ENCODE data around the gene UTP4.

The UTP4 gene

DNA sequence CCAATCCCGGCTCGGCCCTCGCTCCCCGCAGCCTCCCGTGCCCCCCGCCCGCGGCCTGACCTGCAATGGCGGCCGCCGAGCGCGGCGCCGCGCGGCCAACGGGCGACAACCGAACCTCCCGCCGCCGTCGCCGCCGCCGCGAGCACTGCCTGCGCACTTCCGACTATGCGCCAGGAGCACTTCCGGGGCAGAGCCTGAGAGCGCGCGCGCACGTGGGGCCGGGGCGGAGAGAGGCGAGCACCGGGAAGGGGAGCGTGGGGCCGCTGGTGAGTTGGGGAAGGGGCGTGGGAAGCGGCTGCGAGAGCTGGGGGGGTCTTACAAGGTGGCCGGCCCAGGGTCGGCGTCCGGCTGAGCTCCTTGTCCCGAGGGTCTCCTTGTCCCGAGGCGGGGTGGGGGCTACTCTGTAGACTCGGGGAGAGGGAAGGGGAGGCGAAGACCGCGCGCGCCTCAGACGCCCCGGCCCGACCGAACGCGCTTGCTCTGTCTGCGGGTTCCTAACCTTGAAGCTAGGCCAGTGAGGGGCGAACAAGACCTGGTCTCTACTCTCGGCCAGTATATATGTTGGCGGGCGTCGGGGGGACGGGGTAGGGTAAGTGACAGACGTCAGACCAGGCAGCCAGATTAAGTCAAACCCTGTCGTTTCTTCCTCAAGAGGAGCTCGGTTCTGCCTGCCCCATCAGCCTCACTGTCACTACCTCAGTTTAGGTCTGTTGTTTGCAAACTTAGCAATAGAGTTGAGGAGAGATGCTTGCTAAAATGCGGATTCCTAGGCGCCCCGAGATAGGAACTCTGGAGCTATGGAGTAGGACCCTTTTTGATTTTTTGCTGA, at the start of gene UTP4, which contains the start of gene CHTF8:
Gene UTP4, plus strand, starts transcription at position 226 of the 829 bp plus-strand sequence. CDS start 811 bp downstream, outside the sequence.
Gene CHTF8, minus strand, starts transcription at position 165 of the 829 bp plus-strand sequence. CDS start 11,130 bp downstream, outside the sequence.
- DNase-seq (ENCODE audit: low read depth in 2 of 2): peak; percentile 33 to 44

DNA sequence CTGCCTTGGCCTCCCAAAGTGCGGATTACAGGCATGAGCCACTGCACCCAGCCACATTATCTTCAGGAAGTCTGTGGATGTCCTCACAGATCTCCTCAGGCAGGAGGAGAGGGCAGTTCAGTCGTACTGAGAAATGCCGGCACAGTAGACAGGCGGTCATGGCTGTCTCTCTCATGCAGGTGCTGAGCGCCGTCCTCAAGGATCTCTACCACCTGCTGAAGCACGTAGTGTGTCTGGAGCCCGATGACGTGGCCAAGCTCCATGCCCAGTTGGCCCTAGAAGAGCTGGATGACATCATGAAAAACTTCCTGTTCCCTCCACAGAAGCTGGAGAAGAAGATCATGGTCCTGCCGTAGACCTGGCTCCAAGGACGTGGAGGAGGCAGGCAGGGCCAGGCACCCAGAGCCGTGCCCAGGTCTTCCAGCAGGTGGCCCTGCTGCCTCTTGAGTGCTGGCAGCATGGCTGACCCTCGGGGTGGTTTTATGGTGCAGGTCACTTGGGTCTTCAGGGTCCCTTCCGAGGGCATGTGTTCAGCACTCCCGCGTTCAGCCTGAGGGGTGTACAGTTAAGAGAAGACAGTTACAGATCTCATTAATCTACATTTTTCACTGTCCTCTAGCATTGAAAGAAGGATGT, 49.0 kb upstream of the UTP4 start:
- no peak for DNase-seq (ENCODE audit: low read depth in 2 of 2)

GRCh38 chr16:69084289-69084688, 48.2 kb upstream of the UTP4 start:
- peak; percentile 12 to 15 for DNase-seq (ENCODE audit: low read depth in 2 of 2)

DNA sequence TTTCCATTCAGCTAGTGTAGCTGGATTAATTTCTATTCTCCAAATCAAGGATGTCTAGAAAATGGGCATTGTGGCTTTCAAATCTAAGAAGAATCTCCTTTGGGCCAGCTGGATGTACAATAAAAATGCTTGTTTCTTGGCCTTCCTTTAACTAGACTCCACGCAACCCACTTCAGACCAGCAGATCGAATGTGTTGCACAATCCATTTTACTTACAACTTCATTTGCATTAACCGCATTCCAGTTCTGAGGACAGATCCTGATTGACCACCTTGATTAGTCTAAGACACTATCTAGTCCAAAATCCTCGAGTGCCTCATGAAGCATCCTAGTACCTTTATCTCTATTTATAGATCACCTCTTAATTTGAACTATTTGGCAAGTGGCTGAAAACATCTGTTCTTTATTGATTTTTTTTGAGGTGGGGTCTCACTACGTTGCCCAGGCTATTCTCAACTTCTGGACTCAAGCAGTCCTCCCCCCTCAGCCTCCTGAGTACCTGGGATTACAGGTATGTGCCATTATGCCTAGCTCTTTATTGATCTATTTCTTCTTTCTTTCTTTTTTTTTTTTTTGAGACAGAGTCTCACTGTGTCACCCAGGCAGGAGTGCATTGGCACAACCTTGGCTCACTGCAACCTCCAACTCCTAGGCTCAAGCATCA, 47.3 kb upstream of the UTP4 start:
- no peak for DNase-seq (ENCODE audit: low read depth in 2 of 2)

GRCh38 chr16:69087161-69087581, 45.3 kb upstream of the UTP4 start:
- DNase-seq (ENCODE audit: low read depth in 2 of 2): no peak

DNA sequence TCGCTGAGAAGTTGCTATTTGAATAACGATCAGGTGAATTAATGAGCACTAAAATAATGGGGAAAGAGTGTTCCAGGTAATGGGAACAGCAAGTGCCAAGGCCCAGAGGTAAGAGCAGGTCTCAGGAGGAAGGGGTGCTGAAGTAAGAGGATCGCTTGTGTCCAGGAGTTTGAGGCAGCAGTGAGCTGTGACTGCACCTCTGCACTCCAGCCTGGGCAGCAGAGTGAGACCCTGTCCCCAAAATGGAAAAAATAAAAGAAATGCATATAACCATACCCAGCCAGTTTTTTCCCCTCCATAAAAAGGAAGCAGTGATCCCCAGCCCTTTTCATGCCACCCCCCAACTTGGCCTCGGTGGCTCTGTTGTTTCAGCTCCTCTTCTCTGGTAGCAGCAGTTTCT, 43.8 kb upstream of the UTP4 start:
- no peak for DNase-seq (ENCODE audit: low read depth in 2 of 2)

DNA sequence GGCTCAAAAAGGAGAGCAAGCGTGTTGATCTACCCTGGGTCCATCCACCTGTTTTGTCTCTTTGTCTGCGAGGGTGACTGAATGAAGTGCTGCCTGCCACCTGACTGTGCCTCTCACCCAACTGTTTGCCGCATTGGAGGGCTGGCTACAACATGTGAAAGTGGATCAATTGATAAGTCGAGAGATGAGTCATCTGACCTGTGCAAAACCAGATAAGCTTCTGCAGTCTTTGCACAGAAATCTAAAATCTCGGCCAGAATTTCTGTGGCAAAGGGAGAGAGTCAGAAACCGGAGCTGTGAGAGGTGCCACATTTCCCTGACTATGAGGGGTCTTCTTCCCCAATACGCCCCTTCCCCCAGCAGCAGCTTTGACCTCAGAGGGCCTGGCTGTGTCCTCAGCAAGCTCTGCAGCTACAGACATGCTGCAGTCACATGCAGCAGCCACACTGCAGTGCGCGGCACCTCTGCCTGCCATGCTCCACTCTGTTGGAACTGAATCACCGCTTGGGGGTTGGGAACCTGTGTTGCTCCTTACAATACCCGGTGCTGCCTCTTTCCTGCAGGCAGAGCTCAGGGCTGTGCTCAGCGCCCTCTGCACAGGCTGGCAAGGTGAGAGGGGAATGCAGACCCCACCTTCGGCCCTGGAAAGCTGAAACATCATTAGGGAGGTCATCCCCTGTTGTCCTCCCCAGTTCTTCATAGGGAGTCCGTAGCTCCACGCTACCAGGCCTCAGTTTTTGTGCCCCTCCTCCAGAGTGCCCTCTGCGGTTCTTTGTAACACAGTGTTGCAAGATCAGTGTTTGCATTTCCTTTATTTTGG, 43.1 kb upstream of the UTP4 start:
- no peak for DNase-seq (ENCODE audit: low read depth in 2 of 2)

- no peak for DNase-seq (ENCODE audit: low read depth in 2 of 2)
Measured at GRCh38 chr16:69093974-69094373, 38.5 kb upstream of the UTP4 start.

- no peak for DNase-seq (ENCODE audit: low read depth in 2 of 2)
Measured at GRCh38 chr16:69094501-69094900, 37.9 kb upstream of the UTP4 start.

DNA sequence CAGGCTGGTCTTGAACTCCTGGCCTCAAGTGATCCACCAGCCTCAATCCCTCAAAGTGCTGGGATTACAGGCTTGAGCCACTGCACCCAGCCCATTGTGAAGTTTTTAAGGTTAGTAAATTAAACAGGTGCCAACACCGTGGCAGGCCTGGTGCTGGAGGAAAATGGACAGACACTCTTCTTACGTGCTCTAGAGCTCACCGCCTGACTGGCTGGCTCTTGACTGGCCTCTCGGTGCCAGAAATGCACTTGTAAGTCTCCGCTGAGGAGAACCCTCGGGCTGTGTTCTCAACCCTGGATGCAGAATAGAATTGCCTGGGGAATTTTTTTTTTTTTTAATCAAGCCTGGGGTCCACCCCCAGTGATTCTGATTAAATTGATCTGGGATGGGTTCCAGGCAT, 37.3 kb upstream of the UTP4 start:
- no peak for DNase-seq (ENCODE audit: low read depth in 2 of 2)

DNA sequence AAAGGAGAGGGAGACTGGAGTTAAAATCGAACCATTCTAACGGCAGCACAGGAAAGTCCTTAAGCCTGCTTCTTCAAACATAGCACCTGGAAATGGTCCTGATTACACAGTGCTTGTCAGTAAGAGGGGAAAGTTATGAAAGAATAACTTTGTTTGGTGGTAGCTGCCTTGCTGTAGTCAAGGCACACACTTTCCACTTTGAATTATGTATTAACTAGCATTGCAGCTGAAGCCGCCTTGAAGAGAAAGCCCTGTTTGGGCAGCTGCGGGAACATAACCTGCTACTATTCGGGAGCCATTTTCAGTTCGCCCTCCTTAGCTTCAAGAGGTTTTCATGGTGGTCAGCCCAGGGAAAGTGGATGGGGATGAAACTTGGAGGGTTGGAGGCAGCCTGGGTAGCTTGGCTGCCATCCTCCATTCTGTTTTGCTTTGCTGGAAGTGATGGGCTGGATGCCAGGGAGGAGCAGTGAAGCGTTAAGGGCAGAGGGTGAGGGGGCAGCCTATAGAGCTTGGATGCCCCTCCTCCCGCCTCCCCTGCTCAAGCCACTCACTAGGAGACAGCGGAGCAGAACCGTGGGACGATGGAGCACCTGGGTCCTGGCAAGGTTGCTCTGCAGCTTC, 32.3 kb upstream of the UTP4 start:
- DNase-seq (ENCODE audit: low read depth in 2 of 2): no peak

DNA sequence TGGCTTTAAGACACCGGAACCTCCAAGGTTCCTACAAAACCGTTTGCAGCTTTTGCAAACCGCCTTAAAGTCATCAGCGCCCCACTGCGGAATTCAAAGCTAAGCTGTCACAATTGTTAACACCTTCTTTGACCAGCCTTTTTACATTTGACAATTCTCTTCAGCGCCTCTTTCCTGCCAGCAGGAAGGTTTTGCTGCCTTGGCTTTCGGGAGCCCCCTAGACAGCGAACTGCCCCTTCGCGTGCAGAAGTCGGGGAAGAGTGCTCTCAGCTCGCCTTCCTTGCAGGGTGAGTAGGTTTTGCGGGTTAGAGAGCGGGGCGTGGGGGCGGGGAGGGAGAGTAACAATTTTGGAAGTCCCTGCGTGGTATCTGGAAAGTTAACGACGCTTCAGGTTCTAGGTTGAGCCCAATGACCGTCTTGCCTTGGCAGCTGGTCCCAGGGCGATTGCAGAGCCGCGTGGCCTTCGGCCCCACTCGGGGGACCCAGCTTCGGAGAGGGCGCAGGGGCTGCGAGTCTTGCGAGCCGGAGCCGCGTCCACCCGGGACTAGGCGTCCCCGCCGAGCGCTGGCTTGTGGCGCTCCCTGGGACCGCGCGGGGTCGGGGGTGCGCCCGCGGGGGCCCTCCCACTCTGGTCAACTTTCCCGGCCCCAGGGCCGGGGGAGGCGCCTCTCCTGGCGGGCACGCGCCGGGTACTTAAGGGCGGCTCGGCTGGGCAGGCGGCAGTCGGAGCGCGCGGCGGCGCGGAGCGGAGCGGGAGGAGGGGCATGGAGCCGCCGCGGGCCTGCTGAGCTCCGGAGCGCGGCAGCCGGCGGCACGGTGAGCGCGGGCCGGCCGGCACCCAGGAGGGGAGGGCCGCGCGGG, 26.7 kb upstream of the UTP4 start, which contains the start of gene HAS3:
Gene HAS3, plus strand, starts transcription at position 153 of the 861 bp plus-strand sequence. CDS start 3,743 bp downstream, outside the sequence.
- peak; percentile 8 to 15 for DNase-seq (ENCODE audit: low read depth in 2 of 2)

DNA sequence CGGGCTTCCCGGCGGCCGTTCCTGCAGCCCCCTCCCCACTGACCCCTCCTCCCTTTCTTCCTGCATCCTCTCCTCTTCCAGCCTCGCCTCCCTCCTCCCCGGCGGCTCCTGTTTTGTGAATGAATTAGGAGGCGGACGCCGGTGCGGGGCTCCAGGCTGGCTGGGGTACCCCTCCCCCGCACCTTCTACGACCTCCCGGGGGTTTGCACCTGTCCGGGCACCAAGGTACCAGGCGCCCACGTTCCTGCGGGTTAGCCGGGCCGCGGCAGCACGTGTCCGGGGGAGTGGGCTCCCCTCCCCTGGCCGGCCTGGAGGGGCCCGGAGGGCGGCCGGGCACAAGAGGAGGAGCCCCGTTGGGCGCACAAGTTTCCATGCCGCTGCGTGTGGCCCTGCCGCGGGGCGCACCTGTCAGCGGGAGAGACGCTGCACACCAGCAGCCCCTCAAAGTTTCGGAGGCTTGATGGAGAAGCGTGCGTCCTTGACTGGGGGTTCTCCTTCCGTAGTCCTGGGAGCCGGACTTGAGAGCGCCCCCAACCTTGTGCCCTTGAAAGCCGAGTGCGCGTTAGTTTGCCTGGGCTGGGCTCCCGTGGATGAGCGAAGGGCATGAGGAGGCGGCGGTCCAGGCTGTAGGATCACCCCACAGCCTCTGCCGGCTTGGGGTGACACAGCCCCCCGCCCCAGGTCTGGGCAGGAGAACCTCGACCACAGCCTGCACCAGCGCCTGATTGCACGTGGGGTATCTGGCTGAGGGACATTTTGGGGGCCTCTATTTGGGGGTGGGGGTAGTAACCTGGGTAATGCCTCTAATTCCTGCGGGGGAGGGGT, 25.7 kb upstream of the UTP4 start:
- no peak for DNase-seq (ENCODE audit: low read depth in 2 of 2)

DNA sequence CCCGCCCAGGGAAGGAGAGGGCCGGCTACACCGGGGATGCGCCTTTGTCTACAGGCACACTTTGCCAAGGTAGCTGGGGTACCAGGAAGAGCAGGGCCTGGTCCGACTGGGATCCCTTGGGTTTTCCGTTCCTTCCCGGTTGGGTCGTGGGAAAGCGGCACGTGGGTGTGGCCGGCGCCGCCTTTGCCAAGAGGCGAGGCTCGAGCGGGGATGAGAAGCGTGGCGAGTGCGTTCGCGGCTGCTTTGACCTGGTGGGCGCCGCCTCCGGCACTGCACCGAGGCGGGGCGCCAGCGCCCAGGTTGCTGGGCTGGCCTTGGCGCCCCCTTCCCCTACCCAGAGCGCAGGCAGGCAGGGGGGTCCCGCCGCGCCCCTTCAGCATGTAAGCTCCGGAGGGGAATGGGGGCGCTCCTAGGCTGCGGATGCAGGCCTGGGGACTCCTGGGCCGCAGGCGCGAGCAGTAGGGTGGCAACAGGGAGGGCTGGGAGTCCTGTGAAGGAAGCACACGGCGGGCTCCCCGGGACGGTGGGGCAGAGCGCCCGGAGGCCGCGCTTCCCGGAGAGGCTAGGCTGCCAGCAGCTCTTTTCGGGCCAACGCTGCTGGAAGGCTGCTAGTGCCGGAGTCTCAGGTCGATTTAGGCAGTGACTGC, 25.0 kb upstream of the UTP4 start:
- no peak for DNase-seq (ENCODE audit: low read depth in 2 of 2)

DNA sequence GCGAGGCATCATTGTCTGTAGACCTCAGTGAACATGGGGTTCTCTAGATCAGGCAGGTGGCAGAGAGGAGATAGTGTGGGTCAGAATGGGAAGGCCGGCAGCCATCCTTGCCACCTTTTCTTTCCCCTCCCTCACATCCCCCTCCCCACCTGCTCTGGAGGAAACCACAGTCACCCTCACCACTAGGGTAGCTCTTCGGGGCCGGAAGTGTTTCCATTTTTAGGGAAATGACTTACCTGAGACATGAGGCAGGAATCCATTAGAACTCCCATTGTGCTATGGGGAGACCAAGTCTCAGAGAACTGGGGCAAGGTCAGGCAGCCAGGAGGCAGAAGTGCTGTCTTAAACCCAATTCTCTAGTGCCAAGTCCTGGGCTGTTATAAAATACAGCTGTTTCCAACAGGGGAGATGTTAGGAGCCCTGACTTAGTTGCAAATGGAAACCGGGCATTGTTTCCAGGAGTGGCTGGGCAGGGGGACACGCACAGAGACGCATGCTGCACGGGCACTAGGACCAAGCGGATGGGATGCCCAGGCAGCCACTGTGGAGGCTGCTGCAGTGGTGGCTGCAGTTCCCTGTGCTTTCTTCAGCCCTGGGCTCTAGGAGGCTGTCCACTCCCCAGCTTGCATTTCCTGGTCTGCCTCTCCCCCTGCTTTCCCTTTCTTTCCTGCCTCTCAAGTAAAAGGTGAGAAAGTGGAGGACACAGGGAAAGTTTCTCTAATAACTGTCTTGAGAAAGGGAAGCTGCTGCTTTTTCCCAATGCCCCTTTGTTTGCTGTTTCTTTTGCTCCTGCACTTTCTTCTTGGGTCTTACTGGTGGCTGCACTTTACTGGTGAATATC, 24.2 kb upstream of the UTP4 start:
- DNase-seq (ENCODE audit: low read depth in 2 of 2): no peak

DNA sequence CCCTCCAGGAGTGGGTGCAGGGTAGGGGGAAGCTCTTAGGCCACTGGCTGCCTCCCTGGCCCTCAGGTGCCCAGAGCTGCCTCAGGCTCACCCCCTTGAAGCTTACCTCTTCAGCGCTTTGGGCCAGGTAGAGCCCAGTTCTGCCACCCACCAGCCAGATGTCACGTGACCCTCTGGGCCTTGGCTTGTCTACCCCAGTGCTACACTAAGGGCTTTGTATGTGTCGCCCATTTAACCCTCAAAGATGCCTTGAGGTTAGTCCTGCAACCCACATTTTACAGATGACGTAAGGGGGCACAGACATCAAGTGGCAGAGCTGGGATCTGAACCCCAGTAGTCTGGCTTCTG, 23.6 kb upstream of the UTP4 start:
- no peak for DNase-seq (ENCODE audit: low read depth in 2 of 2)

- no peak for DNase-seq (ENCODE audit: low read depth in 2 of 2)
Measured at GRCh38 chr16:69109486-69110270, 22.8 kb upstream of the UTP4 start.
